Measurements from ENCODE around the gene PPM1M.

The PPM1M gene

GRCh38 chr3:52227766-52228165 is 17.8 kb upstream of the PPM1M start:
- TF ChIP-seq, protein P1, sequence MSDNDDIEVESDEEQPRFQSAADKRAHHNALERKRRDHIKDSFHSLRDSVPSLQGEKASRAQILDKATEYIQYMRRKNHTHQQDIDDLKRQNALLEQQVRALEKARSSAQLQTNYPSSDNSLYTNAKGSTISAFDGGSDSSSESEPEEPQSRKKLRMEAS (IDR thresholded peaks at IDR 0.05; ENCODE audit: low read depth, low read length): no peak
- DNase-seq (ENCODE audit: low read depth): no peak
- no peak overlapping the region for H3K4me3 ChIP-seq (ENCODE audit: low read depth, low read length)

GRCh38 chr3:52228266-52228665 is 17.3 kb upstream of the PPM1M start:
- TF ChIP-seq POLR2A (IDR thresholded peaks at IDR 0.05; ENCODE audit: extremely low read depth, insufficient read length) (no peak), MYC (IDR thresholded peaks at IDR 0.05; ENCODE audit: low read depth, low read length) (no peak)
- TF ChIP-seq, protein P2, sequence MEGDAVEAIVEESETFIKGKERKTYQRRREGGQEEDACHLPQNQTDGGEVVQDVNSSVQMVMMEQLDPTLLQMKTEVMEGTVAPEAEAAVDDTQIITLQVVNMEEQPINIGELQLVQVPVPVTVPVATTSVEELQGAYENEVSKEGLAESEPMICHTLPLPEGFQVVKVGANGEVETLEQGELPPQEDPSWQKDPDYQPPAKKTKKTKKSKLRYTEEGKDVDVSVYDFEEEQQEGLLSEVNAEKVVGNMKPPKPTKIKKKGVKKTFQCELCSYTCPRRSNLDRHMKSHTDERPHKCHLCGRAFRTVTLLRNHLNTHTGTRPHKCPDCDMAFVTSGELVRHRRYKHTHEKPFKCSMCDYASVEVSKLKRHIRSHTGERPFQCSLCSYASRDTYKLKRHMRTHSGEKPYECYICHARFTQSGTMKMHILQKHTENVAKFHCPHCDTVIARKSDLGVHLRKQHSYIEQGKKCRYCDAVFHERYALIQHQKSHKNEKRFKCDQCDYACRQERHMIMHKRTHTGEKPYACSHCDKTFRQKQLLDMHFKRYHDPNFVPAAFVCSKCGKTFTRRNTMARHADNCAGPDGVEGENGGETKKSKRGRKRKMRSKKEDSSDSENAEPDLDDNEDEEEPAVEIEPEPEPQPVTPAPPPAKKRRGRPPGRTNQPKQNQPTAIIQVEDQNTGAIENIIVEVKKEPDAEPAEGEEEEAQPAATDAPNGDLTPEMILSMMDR (IDR thresholded peaks at IDR 0.05; ENCODE audit: low read depth, low read length): no peak
- TF ChIP-seq, protein P1 (IDR thresholded peaks at IDR 0.05; ENCODE audit: low read depth, low read length): no peak
- no peak overlapping the region for H3K4me3 ChIP-seq (ENCODE audit: low read depth, low read length)
- no peak for DNase-seq (ENCODE audit: low read depth)

DNA sequence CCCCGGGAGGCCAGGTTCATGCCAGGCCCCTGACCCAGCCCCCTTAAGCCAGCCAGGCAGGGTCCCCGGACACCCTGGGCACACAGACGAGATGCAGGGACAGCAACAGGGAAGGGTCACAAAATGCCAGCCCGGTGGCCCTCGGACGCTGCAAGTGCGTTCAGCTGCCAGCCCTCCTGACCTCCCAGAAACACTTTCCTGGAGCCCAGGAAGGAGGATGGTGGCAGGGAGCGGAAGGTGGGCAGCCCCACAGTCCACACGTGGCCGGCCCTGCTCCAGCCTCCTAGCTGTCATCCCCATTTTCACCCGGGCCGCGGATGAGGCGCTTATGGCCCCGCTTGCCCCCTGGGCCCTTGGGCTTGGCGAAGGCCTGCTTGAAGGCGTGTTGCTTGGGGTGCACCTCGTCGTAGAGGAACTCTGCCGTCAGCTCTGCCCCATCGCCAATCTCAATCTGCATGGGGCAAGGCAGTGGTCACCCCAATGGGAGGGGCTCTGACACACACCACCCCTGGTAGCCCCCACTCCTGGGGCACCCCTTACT is 16.7 kb upstream of the PPM1M start:
- no peak overlapping the region for H3K4me3 ChIP-seq (ENCODE audit: low read depth, low read length)
- no peak for TF ChIP-seq POLR2A (IDR thresholded peaks at IDR 0.05; ENCODE audit: extremely low read depth, insufficient read length)
- TF ChIP-seq, protein P2 (IDR thresholded peaks at IDR 0.05; ENCODE audit: low read depth, low read length): no peak
- TF ChIP-seq, protein P1 (IDR thresholded peaks at IDR 0.05; ENCODE audit: low read depth, low read length): no peak
- TF ChIP-seq MYC (IDR thresholded peaks at IDR 0.05; ENCODE audit: low read depth, low read length): no peak
- DNase-seq (ENCODE audit: low read depth): no peak

GRCh38 chr3:52229656-52230055 is 15.9 kb upstream of the PPM1M start:
- no peak for DNase-seq (ENCODE audit: low read depth)
- no peak overlapping the region for H3K4me3 ChIP-seq (ENCODE audit: low read depth, low read length)
- TF ChIP-seq MYC (IDR thresholded peaks at IDR 0.05; ENCODE audit: low read depth, low read length): no peak
- no peak for TF ChIP-seq POLR2A (IDR thresholded peaks at IDR 0.05; ENCODE audit: extremely low read depth, insufficient read length)
- TF ChIP-seq, protein P2 (IDR thresholded peaks at IDR 0.05; ENCODE audit: low read depth, low read length): no peak
- TF ChIP-seq, protein P1 (IDR thresholded peaks at IDR 0.05; ENCODE audit: low read depth, low read length): no peak

- DNase-seq (ENCODE audit: low read depth): no peak
- TF ChIP-seq POLR2A (IDR thresholded peaks at IDR 0.05; ENCODE audit: extremely low read depth, insufficient read length): no peak
- no peak for TF ChIP-seq MYC (IDR thresholded peaks at IDR 0.05; ENCODE audit: low read depth, low read length)
- TF ChIP-seq, protein P2 (IDR thresholded peaks at IDR 0.05; ENCODE audit: low read depth, low read length): no peak
- TF ChIP-seq, protein P1 (IDR thresholded peaks at IDR 0.05; ENCODE audit: low read depth, low read length): no peak
- no peak overlapping the region for H3K4me3 ChIP-seq (ENCODE audit: low read depth, low read length)
These were observed 15.1 kb upstream of the PPM1M start for GRCh38 chr3:52230461-52230860.

DNA sequence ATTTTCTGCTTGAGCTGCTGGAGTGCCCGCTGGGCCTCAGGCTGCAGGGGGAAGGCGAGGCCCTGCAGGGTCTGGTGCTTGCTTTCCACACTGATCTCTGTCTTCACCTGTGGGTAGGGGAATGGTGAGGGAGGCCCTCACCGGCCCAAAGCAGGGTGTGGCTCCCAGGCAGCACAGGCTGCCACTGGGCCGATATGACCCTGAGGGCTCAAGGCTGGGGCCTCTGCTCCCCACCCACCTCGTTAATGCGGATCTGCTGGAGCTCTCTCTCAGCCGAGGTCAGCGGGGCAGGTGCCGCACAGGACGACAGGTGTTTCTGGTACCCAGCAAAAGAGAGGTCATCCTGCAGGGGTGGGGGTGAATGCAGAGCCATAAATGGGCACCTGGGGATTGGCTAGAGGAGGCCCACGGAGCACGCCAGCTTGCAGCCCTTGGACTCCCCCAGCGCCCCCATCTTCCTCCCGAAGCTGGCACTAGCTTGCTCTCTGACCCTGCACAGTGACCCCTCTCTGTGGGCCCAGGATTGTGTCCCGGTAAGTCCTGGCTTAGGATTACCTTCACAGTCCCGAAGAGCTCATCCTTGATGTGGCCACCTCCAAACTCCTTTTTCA is 14.6 kb upstream of the PPM1M start:
- DNase-seq (ENCODE audit: low read depth): no peak
- TF ChIP-seq POLR2A (IDR thresholded peaks at IDR 0.05; ENCODE audit: extremely low read depth, insufficient read length) (no peak), MYC (IDR thresholded peaks at IDR 0.05; ENCODE audit: low read depth, low read length) (no peak)
- TF ChIP-seq, protein P1 (IDR thresholded peaks at IDR 0.05; ENCODE audit: low read depth, low read length): no peak
- TF ChIP-seq, protein P2 (IDR thresholded peaks at IDR 0.05; ENCODE audit: low read depth, low read length): no peak

More for the DNA sequence above, 14.6 kb upstream of the PPM1M start:
- H3K4me3 ChIP-seq (ENCODE audit: low read depth, low read length): no peak overlapping the region

Measured in NB4 (cell line).